Panc1 (cell line): ENCODE data around the gene UBN2. TPM values are rescaled to one million over a fixed set of nuclear protein-coding genes. Genes with fewer than 3 reads are reported as not detected.
A peak's percentile ranks its signal among the peaks of the same experiment; 100 is the strongest.
"Not testable (repeated sequence)": the region's sequence is repeated elsewhere in the genome, so short reads cannot be mapped to it uniquely, and the experiment has no call there.

ENCODE experiments used
- ATAC-seq: fragments of 200-7000 bp; cut with Tn5 transposase; 2 replicates; pipeline ENCODE4 v1.9.1; 2020; ENCODE audit warnings: mild to moderate bottlenecking, moderate library complexity
- BruUV-seq: library from RNA; stranded (reverse); fragments of 400-500 nt; replicated peaks from 2 replicates; lab custom pipeline; 2021; lab: Mats Ljungman, UMichigan
- CTCF ChIA-PET: fragments of 300-600 bp; sonication (Branson Sonifier 250); formaldehyde crosslinking; loops from one replicate; lab custom pipeline; 2022; ENCODE audit warnings: antibody characterized with exemption; lab: Charles Lee
- POLR2A ChIA-PET: fragments of 300-600 bp; sonication (Branson Sonifier 250); formaldehyde crosslinking; loops from one replicate; lab custom pipeline; 2022; ENCODE audit warnings: antibody characterized with exemption; lab: Charles Lee
- DNase-seq: peaks from one replicate; pipeline ENCODE4 v3.0.0-alpha.2; 2010; ENCODE audit warnings: low read depth, low spot score
- H3K27ac ChIP-seq: 2 replicates; pipeline ENCODE4 v1.5.1; 2011; ENCODE audit warnings: mild to moderate bottlenecking, low read length, inconsistent platforms
- H3K27me3 ChIP-seq: fragments of 200-500 bp; sonication (Bioruptor generic); 2 replicates; pipeline ENCODE4 v1.6.0; 2014; ENCODE audit warnings: low read length, inconsistent platforms; ENCODE audit not compliant: control insufficient read depth, insufficient read depth
- H3K36me3 ChIP-seq: fragments of 200-500 bp; sonication (Bioruptor generic); 2 replicates; pipeline ENCODE4 v1.5.1; 2014; ENCODE audit warnings: inconsistent platforms, mild to moderate bottlenecking, low read length, moderate library complexity; ENCODE audit not compliant: control insufficient read depth, insufficient read depth
- H3K4me1 ChIP-seq: 2 replicates; pipeline ENCODE4 v1.5.1; 2011; ENCODE audit warnings: inconsistent platforms, mild to moderate bottlenecking, low read length, moderate library complexity; ENCODE audit not compliant: control insufficient read depth, insufficient read depth
- H3K4me3 ChIP-seq, 2 experiments: 2 replicates each; pipeline ENCODE4 v1.5.1; 2011 to 2012; ENCODE audit warnings: low read depth in 2 of 2, low read length in 2 of 2, mild to moderate bottlenecking in 2 of 2, inconsistent platforms in 1 of 2, moderate library complexity in 1 of 2
- H3K9me3 ChIP-seq: fragments of 200-500 bp; sonication (Bioruptor generic); 2 replicates; pipeline ENCODE4 v1.5.1; 2014; ENCODE audit warnings: low read depth, mild to moderate bottlenecking, inconsistent platforms, low read length, moderate library complexity; ENCODE audit not compliant: control insufficient read depth, insufficient read depth
- POLR2AphosphoS5 ChIP-seq: IDR thresholded peaks from 2 replicates; pipeline ENCODE4 v1.6.1; 2012; ENCODE audit warnings: mild to moderate bottlenecking, low read depth, low read length, moderate library complexity
- SIN3A ChIP-seq: IDR thresholded peaks from 2 replicates; pipeline ENCODE4 v1.6.1; 2012; ENCODE audit warnings: low read depth, mild to moderate bottlenecking, low read length, moderate library complexity, borderline replicate concordance; ENCODE audit not compliant: insufficient read depth
- TCF7L2 ChIP-seq: IDR thresholded peaks from 2 replicates; pipeline ENCODE4 v1.6.1; 2011; ENCODE audit warnings: mild to moderate bottlenecking, low read depth, low read length, inconsistent platforms
- in situ Hi-C: cut with HindIII; loops from 2 replicates; pipeline ENCODE4 v1.10.0; 2016; ENCODE audit warnings: low sequenced_read_pairs, low pct_unique_long_range_greater_than_20kb
- intact Hi-C: fragments of 100-400 bp; cut with micrococcal nuclease; formaldehyde crosslinking; loops from one replicate; pipeline ENCODE4 v1.10.0; 2022; ENCODE audit not compliant: unreplicated experiment
- total RNA-seq: library from RNA; stranded (reverse); gene quantifications from one replicate; pipeline ENCODE4 v1.2.1, GENCODE V29; 2021; ENCODE audit not compliant: unreplicated experiment
- TF ChIP-seq, protein P1 (sequence below): fragments of 450-650 bp; IDR thresholded peaks from 2 replicates; pipeline ENCODE4 v1.5.1; 2017; ENCODE audit warnings: mild to moderate bottlenecking
- TF ChIP-seq, protein P2 (sequence below), 2 experiments: IDR thresholded peaks; 2 replicates each; pipeline ENCODE4 v1.6.1; 2011 to 2012; ENCODE audit warnings: low read depth in 2 of 2, control low read depth in 1 of 2, low read length in 1 of 2, mild to moderate bottlenecking in 1 of 2, moderate library complexity in 1 of 2; ENCODE audit not compliant: insufficient read depth in 1 of 2

The UBN2 gene
- total RNA-seq, 1 experiment from 2014 or later = 14.0 TPM

DNA sequence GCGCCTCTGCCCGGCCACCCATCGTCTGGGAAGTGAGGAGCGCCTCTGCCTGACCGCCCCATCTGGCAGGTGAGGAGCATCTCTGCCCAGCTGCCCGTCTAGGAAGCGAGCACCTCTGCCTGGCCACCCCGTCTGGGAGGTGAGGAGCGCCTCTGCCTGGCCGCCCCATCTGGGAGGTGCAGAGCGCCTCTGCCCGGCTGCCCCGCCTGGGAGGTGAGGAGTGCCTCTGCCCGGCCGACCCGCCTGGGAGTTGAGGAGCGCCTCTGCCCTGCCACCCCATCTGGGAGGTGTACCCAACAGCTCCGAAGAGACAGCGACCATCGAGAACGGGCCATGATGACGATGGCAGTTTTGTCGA lies 4.9 kb upstream of the UBN2 start:
- POLR2A ChIA-PET, H3K27ac ChIP-seq, H3K36me3 ChIP-seq, H3K4me3 ChIP-seq, DNase-seq, in situ Hi-C loops, H3K9me3 ChIP-seq, ATAC-seq, H3K27me3 ChIP-seq, BruUV-seq, H3K4me1 ChIP-seq, CTCF ChIA-PET, intact Hi-C loops: not testable (repeated sequence)

DNA sequence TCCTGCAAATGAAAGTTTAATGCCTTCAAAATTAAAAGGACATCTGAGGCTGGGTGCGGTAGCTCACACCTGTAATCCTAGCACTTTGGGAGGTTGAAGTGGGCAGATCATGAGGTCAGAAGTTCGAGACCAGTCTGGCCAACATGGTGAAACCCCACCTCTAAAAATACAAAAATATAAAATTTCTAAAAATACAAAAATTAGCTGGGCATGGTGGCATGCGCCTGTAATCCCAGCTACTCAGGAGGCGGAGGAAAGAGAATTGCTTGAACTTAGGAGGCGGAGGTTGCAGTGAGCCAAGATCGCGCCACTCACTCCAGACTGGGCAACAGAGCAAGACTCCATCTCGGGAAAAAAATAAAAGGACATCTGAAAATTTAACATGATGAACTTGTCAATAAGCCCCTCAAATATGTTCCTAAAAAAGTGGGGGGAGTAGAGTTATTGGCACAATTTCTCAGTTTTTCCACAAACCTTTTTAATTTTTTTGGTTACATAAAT lies 4.0 kb upstream of the UBN2 start:
- H3K27ac ChIP-seq, DNase-seq, H3K27me3 ChIP-seq, ATAC-seq, in situ Hi-C loops, POLR2A ChIA-PET, H3K4me3 ChIP-seq, H3K4me1 ChIP-seq, H3K36me3 ChIP-seq, H3K9me3 ChIP-seq, intact Hi-C loops, BruUV-seq, CTCF ChIA-PET: not testable (repeated sequence)

DNA sequence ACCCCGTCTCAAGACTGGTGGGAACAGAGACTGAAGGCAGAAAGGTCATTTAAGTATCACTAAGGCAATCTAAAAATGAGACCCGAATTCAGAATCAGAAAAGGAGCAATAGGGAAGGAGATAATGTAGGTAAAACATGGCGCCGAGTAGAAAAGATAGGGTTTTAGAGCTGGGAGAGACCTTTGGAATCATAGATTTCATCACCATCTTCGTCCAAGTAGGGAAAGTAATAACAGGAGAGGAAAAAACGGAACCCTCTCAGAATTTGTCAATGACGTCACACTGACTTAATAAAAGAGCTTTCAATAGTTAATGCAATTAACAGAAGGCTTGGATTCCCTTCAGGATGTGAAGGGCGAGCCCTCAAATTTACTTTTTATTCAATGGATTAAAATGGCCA lies 1.0 kb upstream of the UBN2 start:
- ATAC-seq (no peak), DNase-seq (no peak)
- intact Hi-C loops (loop anchor here (5.0 kb wide), 1 partner anchor 123 kb away; the partner anchor contains the start of gene ZC3HAV1), in situ Hi-C loops (no loop called here)
- H3K27ac ChIP-seq = no peak overlapping the region; the same call in 1 of the 2 replicates
- H3K36me3 ChIP-seq = no peaks in the 10 kb centered on the region; the same call in 1 of the 2 replicates
- no peaks in the 10 kb centered on the region for H3K9me3 ChIP-seq
- CTCF ChIA-PET = no interaction called here
- BruUV-seq = no TSS peak
- no peak for TF ChIP-seq TCF7L2
- no peak for TF ChIP-seq POLR2AphosphoS5
- TF ChIP-seq SIN3A = no peak
- TF ChIP-seq, protein P1, sequence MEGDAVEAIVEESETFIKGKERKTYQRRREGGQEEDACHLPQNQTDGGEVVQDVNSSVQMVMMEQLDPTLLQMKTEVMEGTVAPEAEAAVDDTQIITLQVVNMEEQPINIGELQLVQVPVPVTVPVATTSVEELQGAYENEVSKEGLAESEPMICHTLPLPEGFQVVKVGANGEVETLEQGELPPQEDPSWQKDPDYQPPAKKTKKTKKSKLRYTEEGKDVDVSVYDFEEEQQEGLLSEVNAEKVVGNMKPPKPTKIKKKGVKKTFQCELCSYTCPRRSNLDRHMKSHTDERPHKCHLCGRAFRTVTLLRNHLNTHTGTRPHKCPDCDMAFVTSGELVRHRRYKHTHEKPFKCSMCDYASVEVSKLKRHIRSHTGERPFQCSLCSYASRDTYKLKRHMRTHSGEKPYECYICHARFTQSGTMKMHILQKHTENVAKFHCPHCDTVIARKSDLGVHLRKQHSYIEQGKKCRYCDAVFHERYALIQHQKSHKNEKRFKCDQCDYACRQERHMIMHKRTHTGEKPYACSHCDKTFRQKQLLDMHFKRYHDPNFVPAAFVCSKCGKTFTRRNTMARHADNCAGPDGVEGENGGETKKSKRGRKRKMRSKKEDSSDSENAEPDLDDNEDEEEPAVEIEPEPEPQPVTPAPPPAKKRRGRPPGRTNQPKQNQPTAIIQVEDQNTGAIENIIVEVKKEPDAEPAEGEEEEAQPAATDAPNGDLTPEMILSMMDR = no peak
- TF ChIP-seq, protein P2, sequence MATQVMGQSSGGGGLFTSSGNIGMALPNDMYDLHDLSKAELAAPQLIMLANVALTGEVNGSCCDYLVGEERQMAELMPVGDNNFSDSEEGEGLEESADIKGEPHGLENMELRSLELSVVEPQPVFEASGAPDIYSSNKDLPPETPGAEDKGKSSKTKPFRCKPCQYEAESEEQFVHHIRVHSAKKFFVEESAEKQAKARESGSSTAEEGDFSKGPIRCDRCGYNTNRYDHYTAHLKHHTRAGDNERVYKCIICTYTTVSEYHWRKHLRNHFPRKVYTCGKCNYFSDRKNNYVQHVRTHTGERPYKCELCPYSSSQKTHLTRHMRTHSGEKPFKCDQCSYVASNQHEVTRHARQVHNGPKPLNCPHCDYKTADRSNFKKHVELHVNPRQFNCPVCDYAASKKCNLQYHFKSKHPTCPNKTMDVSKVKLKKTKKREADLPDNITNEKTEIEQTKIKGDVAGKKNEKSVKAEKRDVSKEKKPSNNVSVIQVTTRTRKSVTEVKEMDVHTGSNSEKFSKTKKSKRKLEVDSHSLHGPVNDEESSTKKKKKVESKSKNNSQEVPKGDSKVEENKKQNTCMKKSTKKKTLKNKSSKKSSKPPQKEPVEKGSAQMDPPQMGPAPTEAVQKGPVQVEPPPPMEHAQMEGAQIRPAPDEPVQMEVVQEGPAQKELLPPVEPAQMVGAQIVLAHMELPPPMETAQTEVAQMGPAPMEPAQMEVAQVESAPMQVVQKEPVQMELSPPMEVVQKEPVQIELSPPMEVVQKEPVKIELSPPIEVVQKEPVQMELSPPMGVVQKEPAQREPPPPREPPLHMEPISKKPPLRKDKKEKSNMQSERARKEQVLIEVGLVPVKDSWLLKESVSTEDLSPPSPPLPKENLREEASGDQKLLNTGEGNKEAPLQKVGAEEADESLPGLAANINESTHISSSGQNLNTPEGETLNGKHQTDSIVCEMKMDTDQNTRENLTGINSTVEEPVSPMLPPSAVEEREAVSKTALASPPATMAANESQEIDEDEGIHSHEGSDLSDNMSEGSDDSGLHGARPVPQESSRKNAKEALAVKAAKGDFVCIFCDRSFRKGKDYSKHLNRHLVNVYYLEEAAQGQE (IDR thresholded peaks at IDR 0.05; ENCODE audit: insufficient read depth in 1 of 2, low read depth in 2 of 2, low read length in 1 of 2) = no peak
- H3K4me1 ChIP-seq = peaks cover 11% of the 10 kb centered on the region
- peaks cover 4% of the 10 kb centered on the region; the same call in 1 of the 2 replicates for H3K27me3 ChIP-seq
- POLR2A ChIA-PET = no interaction called here
- peak overlapping the region; percentile 87 to 93 for H3K4me3 ChIP-seq
